Thyroid gland (tissue), 4 donors: ENCODE results near the gene CD38. TPM values are rescaled to one million over a fixed set of nuclear protein-coding genes. Genes with fewer than 3 reads are reported as not detected.

Experiments
- DNase-seq, 2 donors: peaks; one replicate each; pipeline ENCODE4 v3.0.0-alpha.2; 2019
- H3K27ac ChIP-seq, 3 donors: fragments of 200-600 bp; sonication (generic); 1 replicate in 2 of 3; 2 replicates in 1 of 3; pipeline ENCODE4 v1.5.1; 2016 to 2019; ENCODE audit warnings: mild to moderate bottlenecking in 1 of 3, moderate library complexity in 1 of 3
- H3K27me3 ChIP-seq: fragments of 200-600 bp; sonication (generic); one replicate; pipeline ENCODE4 v1.5.1; 2019
- H3K36me3 ChIP-seq, 2 donors: fragments of 200-600 bp; sonication (generic); one replicate each; pipeline ENCODE4 v1.5.1; 2016 to 2019
- H3K4me1 ChIP-seq, 2 donors: fragments of 200-600 bp; sonication (generic); one replicate each; pipeline ENCODE4 v1.5.1; 2017 to 2019
- H3K4me3 ChIP-seq, 3 donors: fragments of 200-600 bp; sonication (generic); replicated peaks in 1 of 3; 1 replicate in 2 of 3; 2 replicates in 1 of 3; pipeline ENCODE4 v1.5.1; 2016; ENCODE audit warnings: mild to moderate bottlenecking in 1 of 3
- H3K9me3 ChIP-seq: fragments of 200-600 bp; sonication (generic); one replicate; pipeline ENCODE4 v1.5.1; 2017
- POLR2A ChIP-seq, 2 donors: fragments of 450-650 bp; IDR thresholded peaks; one replicate each; pipeline ENCODE4 v1.6.1; 2017; ENCODE audit warnings: antibody characterized with exemption in 2 of 2, mild to moderate bottlenecking in 2 of 2, moderate library complexity in 1 of 2
- WGBS, 2 donors: methylation state at CpG; one replicate each; pipeline ENCODE4 v1.1.5; 2017; 5-methylcytosine and 5-hydroxymethylcytosine counted together
- intact Hi-C: fragments of 100-400 bp; cut with DNase I; formaldehyde crosslinking; loops from one replicate; pipeline ENCODE4 v1.15.1; 2023
- total RNA-seq, 4 donors: library from RNA; depleted of rRNA; stranded (reverse); fragments of >200 nt; gene quantifications; one replicate each; pipeline ENCODE4 v1.2.3, GENCODE V29; 2016
- TF ChIP-seq, protein P1 (sequence below), 6 experiments: fragments of 200-600 bp in 3 of 6; fragments of 450-650 bp in 3 of 6; sonication (generic) in 3 of 6; IDR thresholded peaks; one replicate each; pipeline ENCODE4 v1.5.1; 2016 to 2019; ENCODE audit warnings: antibody characterized with exemption in 6 of 6, mild to moderate bottlenecking in 2 of 6, inconsistent platforms in 1 of 6, moderate library complexity in 1 of 6

Gene CD38
- total RNA-seq, 4 donors from 2014 or later = 3.7 to 13.3 (median 9.5) TPM

GRCh38 chr4:15769202-15769601 is 8.9 kb upstream of the CD38 start:
- H3K27ac ChIP-seq = no peak overlapping the region
- no peaks in the 10 kb centered on the region for H3K27me3 ChIP-seq
- H3K9me3 ChIP-seq = no peaks in the 10 kb centered on the region
- H3K4me1 ChIP-seq = no peaks in the 10 kb centered on the region
- TF ChIP-seq, protein P1, sequence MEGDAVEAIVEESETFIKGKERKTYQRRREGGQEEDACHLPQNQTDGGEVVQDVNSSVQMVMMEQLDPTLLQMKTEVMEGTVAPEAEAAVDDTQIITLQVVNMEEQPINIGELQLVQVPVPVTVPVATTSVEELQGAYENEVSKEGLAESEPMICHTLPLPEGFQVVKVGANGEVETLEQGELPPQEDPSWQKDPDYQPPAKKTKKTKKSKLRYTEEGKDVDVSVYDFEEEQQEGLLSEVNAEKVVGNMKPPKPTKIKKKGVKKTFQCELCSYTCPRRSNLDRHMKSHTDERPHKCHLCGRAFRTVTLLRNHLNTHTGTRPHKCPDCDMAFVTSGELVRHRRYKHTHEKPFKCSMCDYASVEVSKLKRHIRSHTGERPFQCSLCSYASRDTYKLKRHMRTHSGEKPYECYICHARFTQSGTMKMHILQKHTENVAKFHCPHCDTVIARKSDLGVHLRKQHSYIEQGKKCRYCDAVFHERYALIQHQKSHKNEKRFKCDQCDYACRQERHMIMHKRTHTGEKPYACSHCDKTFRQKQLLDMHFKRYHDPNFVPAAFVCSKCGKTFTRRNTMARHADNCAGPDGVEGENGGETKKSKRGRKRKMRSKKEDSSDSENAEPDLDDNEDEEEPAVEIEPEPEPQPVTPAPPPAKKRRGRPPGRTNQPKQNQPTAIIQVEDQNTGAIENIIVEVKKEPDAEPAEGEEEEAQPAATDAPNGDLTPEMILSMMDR (IDR thresholded peaks at IDR 0.05) = no peak
- no peak for TF ChIP-seq POLR2A (IDR thresholded peaks at IDR 0.05)
- WGBS, 2 donors = 64 to 84% methylated on average over 2 of the region's 2 CpGs
- no peaks in the 10 kb centered on the region for H3K36me3 ChIP-seq
- DNase-seq = no peak
- no peak overlapping the region for H3K4me3 ChIP-seq
- intact Hi-C loops = no loop called here

DNA sequence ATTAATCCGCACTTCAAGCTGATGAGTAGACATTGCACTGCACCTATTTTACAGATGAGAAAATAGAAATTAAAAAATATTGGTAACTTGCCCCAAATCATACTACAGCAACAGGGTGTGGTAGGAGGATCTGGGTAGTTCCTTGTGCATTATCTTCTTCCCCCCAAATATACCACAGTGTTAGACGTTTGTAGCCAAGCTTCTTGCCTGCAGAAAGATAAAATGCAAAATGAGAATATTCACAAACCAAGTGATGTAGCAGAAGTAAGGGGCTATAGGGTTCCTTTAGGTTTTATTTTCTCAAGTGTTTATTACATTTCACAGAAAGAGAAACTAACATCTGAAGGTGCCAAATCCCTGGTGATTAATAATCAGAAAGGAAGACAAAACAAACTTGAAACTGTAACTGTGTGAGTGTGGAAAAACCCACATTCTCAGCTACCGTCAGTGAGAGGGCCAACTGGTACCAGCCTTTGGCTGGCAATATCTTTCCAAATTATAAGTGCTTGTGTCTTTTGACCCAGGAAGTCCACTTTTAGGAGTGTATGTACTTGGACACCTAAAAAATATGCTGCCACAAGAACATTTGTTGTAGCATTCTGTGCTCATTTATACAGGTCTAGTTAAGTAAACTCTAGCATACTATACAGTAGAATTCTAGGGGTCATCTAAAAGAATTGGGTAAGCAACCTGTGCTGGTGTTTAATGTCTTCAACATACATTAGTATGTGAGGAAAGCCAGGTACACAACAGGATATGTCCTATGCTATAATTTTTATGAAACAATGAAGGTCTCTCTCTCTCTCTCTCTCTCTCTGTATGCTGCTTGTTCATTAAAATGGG is 6.7 kb upstream of the CD38 start:
- Histone ChIP-seq H3K9me3 (no peaks in the 10 kb centered on the region), H3K36me3 (no peaks in the 10 kb centered on the region), H3K4me1 (no peaks in the 10 kb centered on the region), H3K27me3 (no peaks in the 10 kb centered on the region), H3K4me3 (no peak overlapping the region), H3K27ac (no peak overlapping the region)
- 66 to 79% methylated on average over 3 of the region's 3 CpGs for WGBS, 2 donors
- TF ChIP-seq, protein P1 (IDR thresholded peaks at IDR 0.05) = no peak
- no peak for TF ChIP-seq POLR2A (IDR thresholded peaks at IDR 0.05)
- intact Hi-C loops = no loop called here
- no peak for DNase-seq

DNA sequence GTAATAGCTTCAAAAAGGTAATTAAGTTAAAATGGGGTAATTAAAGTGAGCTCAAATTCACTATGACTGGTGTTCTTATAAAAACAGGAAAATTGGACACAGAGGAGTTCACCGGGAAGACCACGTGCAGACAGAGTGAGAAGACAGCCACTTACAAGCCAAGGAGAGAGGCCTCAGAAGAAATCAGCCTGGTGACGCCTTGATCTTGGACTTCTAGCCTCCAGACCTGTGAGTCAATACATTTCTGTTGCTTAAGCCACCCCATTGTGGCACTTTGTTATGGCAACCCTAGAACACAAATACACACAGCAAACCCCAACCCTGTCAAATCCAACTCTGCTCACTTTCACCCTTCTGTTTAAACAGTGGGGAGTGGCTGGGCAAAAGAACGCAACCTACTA is 4.1 kb upstream of the CD38 start:
- WGBS, 2 donors = 85 to 90% methylated on average over 4 of the region's 4 CpGs
- Histone ChIP-seq H3K36me3 (no peaks in the 10 kb centered on the region), H3K4me1 (peaks cover 4 to 8% of the 10 kb centered on the region in 2 donors), H3K9me3 (no peaks in the 10 kb centered on the region), H3K27me3 (no peaks in the 10 kb centered on the region), H3K4me3 (no peak overlapping the region), H3K27ac (no peak overlapping the region)
- no peak for DNase-seq
- intact Hi-C loops = no loop called here
- TF ChIP-seq, protein P1 (IDR thresholded peaks at IDR 0.05) = no peak
- TF ChIP-seq POLR2A (IDR thresholded peaks at IDR 0.05) = no peak

GRCh38 chr4:15776871-15777648 is 1.1 kb upstream of the CD38 start:
- no peaks in the 10 kb centered on the region for H3K9me3 ChIP-seq
- no peak for DNase-seq
- intact Hi-C loops = no loop called here
- H3K36me3 ChIP-seq = no peaks in the 10 kb centered on the region
- WGBS, 2 donors = 88 to 95% methylated on average over 5 of the region's 5 CpGs
- H3K4me1 ChIP-seq = peaks cover 4 to 8% of the 10 kb centered on the region in 2 donors
- H3K4me3 ChIP-seq = no peak overlapping the region
- TF ChIP-seq, protein P1 (IDR thresholded peaks at IDR 0.05) = no peak
- no peak for TF ChIP-seq POLR2A (IDR thresholded peaks at IDR 0.05)
- no peak overlapping the region for H3K27ac ChIP-seq
- H3K27me3 ChIP-seq = no peaks in the 10 kb centered on the region
